ENCODE data around the gene PLXNB2.
A peak's percentile ranks its signal among the peaks of the same experiment; 100 is the strongest.

PLXNB2 gene

GRCh38 chr22:50249341-50250248, 57.9 kb downstream of the PLXNB2 start:
- no peak for DNase-seq (ENCODE audit: low read depth)
- no peak overlapping the region for H3K4me3 ChIP-seq (ENCODE audit: low read length)
- no peak for TF ChIP-seq CTCF (IDR thresholded peaks at IDR 0.05; ENCODE audit: insufficient read depth, low read depth, low read length, missing control alignments)

GRCh38 chr22:50248196-50249081, 59.0 kb downstream of the PLXNB2 start:
- no peak for DNase-seq (ENCODE audit: low read depth)
- TF ChIP-seq CTCF (IDR thresholded peaks at IDR 0.05; ENCODE audit: insufficient read depth, low read depth, low read length, missing control alignments): no peak
- no peak overlapping the region for H3K4me3 ChIP-seq (ENCODE audit: low read length)

- TF ChIP-seq CTCF (IDR thresholded peaks at IDR 0.05; ENCODE audit: insufficient read depth, low read depth, low read length, missing control alignments): no peak
- peak; percentile 78 for DNase-seq (ENCODE audit: low read depth)
- no peak overlapping the region for H3K4me3 ChIP-seq (ENCODE audit: low read length)
Observed at GRCh38 chr22:50247748-50248147, 59.7 kb downstream of the PLXNB2 start.

GRCh38 chr22:50246242-50247175, 60.9 kb downstream of the PLXNB2 start:
- peak; percentile 32 for TF ChIP-seq CTCF (IDR thresholded peaks at IDR 0.05; ENCODE audit: insufficient read depth, low read depth, low read length, missing control alignments)
- H3K4me3 ChIP-seq (ENCODE audit: low read length): no peak overlapping the region
- DNase-seq (ENCODE audit: low read depth): peak; percentile 26

- peak; percentile 48 for DNase-seq (ENCODE audit: low read depth)
- H3K4me3 ChIP-seq (ENCODE audit: low read length): peak overlapping the region; percentile 94
- TF ChIP-seq CTCF (IDR thresholded peaks at IDR 0.05; ENCODE audit: insufficient read depth, low read depth, low read length, missing control alignments): no peak
Observed at GRCh38 chr22:50245214-50246072, 62.0 kb downstream of the PLXNB2 start.
